ENCODE data around the gene SGCE.
"Not testable (repeated sequence)": the region's sequence is repeated elsewhere in the genome, so short reads cannot be mapped to it uniquely, and the experiment has no call there.

Gene SGCE
- 0.39 to 0.72 reads per million in 2 experiments for total RNA-seq

- DNase-seq (ENCODE audit: low read depth): peak; percentile 16
These were observed at the start of gene SGCE for GRCh38 chr7:94655848-94656657. TSS of gene SGCE (minus strand) at chr7:94656133. CDS start at chr7:94656098, 35 bp downstream.

- not testable (repeated sequence) for DNase-seq (ENCODE audit: low read depth)
These were observed 49.5 kb upstream of the SGCE start for GRCh38 chr7:94705155-94706021.

DNA sequence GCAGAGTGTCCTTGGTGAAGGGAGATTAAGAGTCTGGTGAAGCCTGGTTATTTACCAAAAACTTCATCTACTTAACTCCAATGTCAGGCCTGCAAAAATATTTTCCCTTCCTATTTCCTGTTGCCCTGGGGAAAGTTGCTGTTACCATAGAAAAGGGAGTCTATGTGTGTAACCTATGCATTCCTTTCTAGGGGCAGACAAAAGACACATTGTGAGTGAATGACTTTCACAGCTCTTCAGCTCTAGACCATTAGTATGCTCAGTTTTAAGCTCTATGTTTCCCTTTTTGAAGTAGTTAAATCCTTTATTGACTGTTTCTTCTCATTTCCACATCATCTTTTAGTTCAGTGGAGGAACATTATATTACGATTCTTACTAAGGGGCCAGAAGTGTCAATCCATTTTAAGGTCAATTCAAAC lies 45.6 kb upstream of the SGCE start:
- DNase-seq (ENCODE audit: low read depth): no peak

GRCh38 chr7:94700926-94701554 lies 45.1 kb upstream of the SGCE start:
- no peak for DNase-seq (ENCODE audit: low read depth)

GRCh38 chr7:94698275-94698674 lies 42.3 kb upstream of the SGCE start:
- no peak for DNase-seq (ENCODE audit: low read depth)

- no peak for DNase-seq (ENCODE audit: low read depth)
These were observed 41.4 kb upstream of the SGCE start for GRCh38 chr7:94697035-94697974.

- DNase-seq (ENCODE audit: low read depth): no peak
These were observed 31.9 kb upstream of the SGCE start for GRCh38 chr7:94687810-94688209.

DNA sequence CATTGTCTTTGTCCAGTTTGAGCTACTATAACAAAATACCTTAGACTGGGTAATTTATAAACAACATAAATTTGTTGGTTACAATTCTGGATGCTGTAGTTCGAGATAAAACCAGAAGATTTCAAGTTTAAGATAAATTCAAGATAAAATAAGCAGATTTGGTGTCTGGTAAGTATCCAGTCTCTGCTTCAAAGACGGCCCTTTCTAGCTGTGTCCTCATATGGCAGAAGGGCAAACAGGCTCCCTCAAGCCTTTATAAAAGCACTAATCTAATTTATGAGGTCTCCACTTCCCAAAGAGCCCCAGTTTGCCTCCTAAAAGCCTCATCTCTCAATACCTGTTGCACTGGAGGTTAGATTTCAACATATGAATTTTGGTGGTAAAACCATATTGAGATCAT lies 31.1 kb upstream of the SGCE start:
- DNase-seq (ENCODE audit: low read depth): no peak

DNA sequence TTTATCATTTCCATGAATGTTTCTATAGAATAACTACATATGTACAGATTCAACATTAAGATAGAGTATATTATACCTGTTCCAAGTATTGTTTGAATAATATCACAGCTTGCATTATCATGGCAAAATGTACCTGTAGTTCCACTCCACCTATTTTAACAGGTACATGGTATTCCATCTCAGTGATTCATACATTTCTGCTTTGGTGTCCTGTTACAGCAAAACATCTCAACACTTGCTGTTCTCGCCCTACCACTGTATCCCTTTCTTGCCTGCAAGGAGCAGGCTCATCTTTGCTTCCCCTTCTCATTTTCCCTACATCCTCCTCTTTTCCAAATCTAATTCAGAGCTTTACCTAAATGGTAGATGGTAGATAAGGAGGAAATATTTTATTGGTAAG lies 27.1 kb upstream of the SGCE start:
- no peak for DNase-seq (ENCODE audit: low read depth)

- DNase-seq (ENCODE audit: low read depth): no peak
These were observed 23.4 kb upstream of the SGCE start for GRCh38 chr7:94679358-94679757.

DNA sequence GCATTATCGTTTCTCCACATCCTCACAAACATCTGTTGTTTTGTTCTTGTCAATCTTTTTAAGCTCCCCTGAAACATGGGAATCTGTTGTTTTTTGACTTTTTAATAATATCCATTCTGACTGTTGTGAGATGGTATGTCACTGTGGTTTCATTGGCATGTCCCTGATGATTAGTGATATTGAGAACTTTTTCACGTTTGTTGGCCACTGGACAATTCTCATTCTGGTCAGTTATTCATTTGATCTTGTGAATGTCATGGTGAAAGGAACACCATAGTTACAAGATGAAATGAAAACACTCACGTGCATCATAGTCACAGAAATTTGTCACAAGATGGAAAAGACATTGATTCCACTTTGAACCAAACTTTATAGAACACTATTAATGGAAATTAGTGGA lies 20.5 kb upstream of the SGCE start:
- no peak for DNase-seq (ENCODE audit: low read depth)

- DNase-seq (ENCODE audit: low read depth): no peak
These were observed 19.4 kb upstream of the SGCE start for GRCh38 chr7:94675356-94675755.

- DNase-seq (ENCODE audit: low read depth): no peak
These were observed 15.7 kb upstream of the SGCE start for GRCh38 chr7:94671444-94672235.

- DNase-seq (ENCODE audit: low read depth): no peak
These were observed 14.0 kb upstream of the SGCE start for GRCh38 chr7:94669773-94670495.

- DNase-seq (ENCODE audit: low read depth): no peak
These were observed 11.1 kb upstream of the SGCE start for GRCh38 chr7:94666879-94667587.

DNA sequence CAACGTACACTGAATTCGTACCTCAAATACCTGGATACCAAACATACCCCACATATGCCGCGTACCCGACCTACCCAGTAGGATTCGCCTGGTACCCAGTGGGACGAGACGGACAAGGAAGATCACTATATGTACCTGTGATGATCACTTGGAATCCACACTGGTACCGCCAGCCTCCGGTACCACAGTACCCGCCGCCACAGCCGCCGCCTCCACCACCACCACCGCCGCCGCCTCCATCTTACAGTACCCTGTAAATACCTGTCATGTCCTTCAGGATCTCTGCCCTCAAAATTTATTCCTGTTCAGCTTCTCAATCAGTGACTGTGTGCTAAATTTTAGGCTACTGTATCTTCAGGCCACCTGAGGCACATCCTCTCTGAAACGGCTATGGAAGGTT lies 9.5 kb upstream of the SGCE start:
- no peak for DNase-seq (ENCODE audit: low read depth)

- DNase-seq (ENCODE audit: low read depth): no peak
These were observed 8.1 kb upstream of the SGCE start for GRCh38 chr7:94664023-94664422.

DNA sequence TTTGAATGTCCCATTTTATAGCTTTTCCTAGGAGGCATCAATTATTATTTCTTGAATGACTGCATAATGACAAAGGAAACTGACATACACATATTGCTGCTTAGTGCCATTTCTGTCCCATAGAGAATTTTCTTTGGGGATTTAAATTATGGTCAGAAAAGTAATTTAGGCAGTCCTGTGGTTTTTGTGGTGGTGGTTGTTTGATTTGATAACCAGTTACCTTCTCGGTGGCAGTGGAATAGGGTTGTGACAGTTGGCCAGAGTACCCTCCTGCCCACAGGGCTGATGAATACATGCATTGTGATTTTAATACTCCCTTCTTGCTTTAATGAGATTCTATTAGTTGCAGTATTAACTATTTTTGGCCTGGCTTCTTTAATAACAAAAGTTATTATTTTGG lies 6.6 kb upstream of the SGCE start:
- DNase-seq (ENCODE audit: low read depth): no peak

GRCh38 chr7:94660006-94660405 lies 4.1 kb upstream of the SGCE start:
- DNase-seq (ENCODE audit: low read depth): no peak
